ENCODE measurements around the gene FLT1. TPM values are rescaled to one million over a fixed set of nuclear protein-coding genes. Genes with fewer than 3 reads are reported as not detected.
A peak's percentile ranks its signal among the peaks of the same experiment; 100 is the strongest.

The FLT1 gene
- polyA plus RNA-seq, 3 donors = 48.6 to 60.4 (median 52.3) TPM

DNA sequence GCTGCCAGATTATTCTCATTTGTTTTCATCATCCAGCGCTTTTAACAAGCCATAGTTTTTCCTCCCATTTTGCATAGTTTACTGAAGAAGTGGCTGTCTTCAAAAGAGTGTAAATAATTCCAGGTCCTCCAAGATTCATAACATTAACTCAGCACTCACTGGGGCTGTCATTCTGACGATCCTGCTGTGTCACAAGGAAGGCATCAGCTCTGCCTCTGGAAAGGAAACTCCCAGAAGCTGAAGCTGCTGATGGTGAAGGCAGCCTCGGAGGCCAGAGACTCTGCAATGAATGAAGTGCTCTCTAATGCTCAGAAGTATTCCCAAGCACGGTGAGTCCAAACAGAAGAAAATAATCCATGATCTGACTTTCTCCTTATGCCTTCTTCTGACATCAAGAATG, 60.0 kb downstream of the FLT1 start:
- DNase-seq (ENCODE audit: low read depth in 3 of 3, low spot score in 2 of 3) = no peak

DNA sequence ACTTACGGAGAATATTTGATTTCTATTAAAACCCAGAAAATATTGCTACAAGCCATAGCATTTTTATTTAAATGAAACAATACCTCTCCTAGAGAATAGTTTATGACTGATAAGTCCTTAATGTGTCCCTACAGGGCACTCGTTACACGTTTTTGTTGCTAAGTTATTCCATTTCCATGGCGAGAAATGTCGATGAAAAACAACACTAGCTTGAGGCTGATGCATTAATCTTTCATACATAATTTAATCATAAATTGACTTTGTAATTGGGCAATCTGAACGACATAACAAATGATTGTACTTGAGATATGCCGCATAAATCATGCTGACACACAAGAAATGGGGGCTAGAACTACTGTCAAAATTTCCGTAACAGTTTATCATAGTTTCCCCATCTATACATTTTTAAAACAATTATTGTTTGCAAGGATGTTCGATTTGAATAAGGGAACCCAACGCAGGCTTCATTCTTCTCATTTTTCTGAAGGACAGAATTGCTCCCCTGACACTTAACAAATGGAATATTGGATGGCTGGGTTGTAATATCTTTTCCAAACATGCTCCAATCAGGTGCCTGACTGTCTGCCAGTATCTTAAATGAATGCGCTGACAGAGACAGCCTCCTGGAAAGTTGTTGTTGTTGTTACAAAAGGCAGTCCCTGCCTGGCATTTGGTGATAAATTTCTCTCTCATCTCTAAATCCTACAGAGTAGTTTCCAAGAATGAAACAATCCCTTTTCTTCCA, 61.9 kb downstream of the FLT1 start:
- DNase-seq (ENCODE audit: low read depth in 3 of 3, low spot score in 2 of 3) = no peak

DNA sequence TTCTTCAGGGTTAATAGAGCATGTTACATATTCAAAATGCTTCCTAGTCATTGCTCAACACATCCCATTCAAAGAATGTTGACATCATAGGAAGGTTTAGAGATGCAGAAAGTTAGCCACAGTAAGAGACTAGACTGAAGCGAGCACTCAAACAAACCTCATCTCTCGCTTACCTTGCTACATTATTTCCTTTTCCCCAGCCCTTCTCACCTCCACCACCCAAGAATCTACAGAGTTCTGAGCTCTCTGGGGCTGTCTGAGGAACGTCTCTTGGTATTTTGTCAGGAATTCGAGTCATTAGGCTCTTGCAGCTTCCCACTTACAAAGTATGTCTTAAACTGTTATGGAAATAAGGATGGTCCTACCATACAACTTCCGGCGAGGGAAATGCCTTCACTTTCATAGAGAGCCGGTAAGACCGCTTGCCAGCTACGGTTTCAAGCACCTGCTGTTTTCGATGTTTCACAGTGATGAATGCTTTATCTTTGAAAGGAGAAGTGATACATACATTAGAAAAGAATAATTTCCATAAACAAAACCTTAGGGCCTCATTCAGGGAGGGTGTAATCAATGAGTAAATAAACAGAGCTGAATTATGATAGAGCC, 65.1 kb downstream of the FLT1 start:
- DNase-seq (ENCODE audit: low read depth in 3 of 3, low spot score in 2 of 3) = no peak

DNA sequence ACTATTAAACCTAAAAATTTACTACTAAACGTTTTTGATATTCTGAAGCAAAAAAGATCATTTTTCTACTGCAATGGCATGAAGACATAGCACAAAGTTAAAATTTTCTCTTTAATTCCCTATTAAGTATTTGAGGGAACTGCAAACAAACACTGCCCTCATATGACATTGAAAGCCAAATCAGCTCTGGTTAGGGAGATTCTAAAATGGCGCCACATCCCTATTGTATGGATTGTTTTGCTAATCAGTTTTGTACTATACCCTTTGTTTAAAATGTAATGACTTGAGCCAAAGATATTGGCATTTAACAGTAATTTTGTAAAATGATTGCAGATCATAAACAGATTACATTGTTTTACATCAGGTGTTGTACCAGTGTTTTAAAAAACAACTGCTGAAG, 65.8 kb downstream of the FLT1 start:
- no peak for DNase-seq (ENCODE audit: low read depth in 3 of 3, low spot score in 2 of 3)

DNA sequence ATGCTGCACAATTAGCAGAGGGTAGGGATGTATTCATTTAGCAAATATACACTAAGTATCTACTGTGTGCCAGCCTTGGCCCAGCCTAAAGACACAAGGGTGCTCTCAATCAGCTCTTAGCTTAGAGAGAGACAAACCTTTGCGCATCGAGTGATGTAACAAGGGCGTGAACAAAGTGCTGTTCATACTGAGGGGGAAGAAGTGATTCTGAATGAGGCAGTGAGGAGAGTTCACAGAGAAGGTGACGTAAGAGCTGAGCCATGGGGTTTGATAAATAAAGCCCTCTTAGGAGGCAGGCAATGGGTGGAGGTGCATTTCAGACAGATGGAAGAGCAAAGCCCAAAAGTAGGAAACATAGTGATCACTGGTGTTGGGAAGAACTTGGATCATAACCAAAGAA, 68.5 kb downstream of the FLT1 start:
- no peak for DNase-seq (ENCODE audit: low read depth in 3 of 3, low spot score in 2 of 3)

DNA sequence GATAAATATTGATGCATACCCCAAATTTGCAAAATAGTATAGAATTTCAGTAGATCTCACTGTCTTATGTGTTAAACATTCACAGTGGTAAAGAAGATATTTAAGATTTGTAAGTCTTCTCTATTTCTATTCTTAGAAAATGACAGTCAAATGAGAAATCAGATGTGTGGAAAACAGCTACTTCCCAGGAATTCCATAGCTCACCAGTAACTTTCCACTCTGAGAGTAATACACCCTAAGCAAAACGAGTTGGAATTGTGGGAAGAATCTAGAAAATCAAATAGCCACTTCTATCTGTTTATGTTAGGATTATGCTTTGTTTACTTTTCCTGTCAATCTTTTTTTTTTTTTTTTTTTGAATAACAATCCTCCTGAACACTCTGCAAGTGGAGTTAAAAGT, 69.1 kb downstream of the FLT1 start:
- no peak for DNase-seq (ENCODE audit: low read depth in 3 of 3, low spot score in 2 of 3)

DNA sequence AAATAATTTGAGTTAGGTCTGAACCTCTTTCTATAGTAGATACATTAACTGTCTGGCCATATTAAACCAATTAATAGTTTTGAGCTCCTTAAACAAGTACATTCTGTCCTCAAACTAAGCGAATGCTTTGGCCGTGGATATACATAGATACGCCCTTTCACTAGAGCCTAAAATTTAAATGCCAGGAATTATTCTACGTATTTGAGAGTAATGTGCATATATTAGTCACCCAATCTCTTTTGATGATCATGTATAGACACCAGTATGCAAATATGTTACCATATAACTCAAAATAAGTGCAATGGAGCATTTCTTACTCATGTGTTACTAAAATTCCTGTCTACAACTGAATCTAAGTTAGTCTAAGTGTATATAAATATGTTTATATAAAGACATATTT, 70.4 kb downstream of the FLT1 start:
- no peak for DNase-seq (ENCODE audit: low read depth in 3 of 3, low spot score in 2 of 3)

DNA sequence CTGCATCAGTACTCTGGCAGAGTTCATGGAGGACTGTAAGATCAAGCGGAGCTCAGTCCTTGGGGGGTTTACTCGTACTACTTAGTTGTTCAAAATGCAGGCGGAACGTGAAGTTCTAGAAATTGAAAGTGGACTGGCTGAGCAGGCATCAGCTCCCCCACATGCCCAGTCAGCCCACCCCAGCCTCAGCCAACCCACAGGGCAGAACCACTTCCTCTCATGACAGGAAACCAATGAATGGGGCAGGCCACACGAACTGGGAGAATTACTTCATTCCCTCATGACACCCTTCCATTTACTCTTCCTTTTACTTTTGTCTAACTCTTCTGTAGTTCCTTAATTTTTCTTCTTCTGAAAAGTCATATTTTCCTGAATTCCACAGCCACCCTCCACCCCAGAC, 71.9 kb downstream of the FLT1 start:
- no peak for DNase-seq (ENCODE audit: low read depth in 3 of 3, low spot score in 2 of 3)

DNA sequence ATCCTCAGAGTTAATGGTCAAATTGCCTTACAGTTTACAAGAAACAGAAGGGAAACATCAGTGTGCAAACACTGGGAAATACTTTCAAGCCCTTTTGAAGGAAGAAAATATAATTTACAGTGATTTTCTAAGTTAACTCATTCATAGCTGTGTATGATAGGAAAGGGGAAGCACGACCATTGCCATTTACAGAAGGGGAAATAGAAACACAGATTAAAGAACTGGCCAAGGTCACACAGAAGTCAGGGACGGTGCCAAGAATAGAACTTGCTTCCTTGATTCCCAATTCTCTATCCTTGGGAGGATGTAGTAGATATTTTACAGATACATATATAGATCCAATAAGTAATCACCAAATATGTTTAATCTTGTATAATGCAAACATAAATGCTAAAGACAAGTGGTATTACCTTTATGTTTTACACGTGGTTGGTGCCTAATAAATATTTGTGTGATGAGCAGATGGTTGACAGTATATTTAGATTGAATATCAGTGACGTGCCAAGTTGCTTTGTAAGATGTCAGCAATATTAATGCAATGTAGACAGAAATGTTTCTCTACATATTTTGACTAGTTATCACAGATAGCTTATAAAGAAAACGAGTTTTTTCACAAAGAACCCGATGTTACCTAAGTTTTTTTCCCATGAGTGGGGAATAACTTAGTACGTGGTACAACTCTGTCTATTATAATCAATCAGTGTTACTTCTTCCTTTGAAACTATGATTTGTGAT, 73.1 kb downstream of the FLT1 start:
- DNase-seq (ENCODE audit: low read depth in 3 of 3, low spot score in 2 of 3) = no peak

DNA sequence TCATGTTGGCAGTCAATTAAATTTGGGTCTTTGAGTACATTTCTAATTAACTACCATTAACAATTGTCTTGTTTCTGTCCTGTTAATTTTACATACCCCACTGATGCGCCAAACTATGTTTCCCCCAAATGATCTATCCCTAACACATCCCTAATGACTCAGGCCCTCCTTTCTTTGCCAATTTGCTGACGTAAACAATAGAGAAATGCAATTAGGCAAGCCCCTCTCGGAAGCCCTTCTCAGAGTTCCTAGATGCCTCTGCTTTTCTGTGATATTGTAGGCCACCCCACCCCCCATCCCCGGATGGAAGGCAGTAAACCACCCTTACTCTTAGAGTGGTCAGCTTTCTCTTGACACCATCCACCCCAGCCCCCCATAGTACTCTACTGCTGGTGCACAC, 74.2 kb downstream of the FLT1 start:
- no peak for DNase-seq (ENCODE audit: low read depth in 3 of 3, low spot score in 2 of 3)

DNA sequence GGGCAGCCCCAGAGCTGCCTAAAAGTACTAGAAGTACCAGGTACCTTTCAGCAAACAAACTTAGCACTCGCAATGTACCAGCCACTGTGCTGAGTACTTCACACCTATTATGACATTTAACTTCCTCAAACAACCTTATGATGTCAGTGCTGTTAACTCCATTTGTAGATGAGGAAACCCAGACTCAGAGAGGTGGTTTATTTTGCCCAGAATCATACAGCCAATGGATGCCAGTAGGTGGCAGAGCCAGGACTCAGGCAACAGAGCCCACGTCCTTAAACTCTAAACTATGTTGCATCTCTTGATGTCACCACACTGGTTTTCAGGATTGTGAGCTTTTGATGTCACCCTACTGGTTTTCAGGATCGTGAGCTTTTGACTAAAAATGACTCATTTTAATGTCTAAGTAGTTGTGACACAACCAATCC, 78.9 kb downstream of the FLT1 start:
- no peak for DNase-seq (ENCODE audit: low read depth in 3 of 3, low spot score in 2 of 3)

DNA sequence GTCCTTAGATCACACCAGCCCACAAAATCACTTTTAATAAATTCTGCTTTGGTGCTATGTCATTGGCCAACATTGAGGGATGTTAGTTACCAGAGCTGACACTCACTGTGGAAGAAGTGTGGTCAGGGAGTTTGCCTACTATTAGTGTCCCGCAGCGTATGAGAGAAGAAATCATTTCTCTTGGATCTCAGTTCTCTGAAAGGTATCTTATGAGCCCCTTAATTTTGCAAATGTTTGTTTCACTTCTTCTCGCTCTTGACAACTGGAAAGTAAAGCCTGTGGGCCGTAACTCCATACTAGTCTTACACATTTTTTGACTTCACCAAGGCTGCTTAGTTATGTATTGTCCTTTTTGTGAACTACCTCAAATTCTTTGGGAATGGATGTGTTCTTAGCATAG, 80.9 kb downstream of the FLT1 start:
- no peak for DNase-seq (ENCODE audit: low read depth in 3 of 3, low spot score in 2 of 3)

DNA sequence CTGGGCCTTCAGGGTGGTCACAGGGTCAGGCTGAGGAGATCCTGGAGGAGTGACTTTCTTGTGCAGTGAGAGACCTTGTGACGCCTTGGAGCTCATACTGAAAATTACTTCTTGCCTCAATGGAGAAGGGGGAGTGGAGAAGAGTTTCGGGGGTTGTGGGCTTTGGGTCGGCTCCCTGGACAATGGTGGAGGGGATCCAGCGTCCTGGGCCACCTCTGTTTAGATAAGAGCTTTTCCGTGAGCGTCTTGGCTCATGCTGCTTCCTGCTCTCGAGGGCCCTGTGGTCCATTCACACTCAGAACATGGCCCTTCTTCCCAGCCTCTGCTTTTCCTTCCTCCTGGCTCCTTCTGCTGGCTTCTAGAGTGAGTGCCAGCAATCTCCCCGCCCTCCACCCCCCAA, 81.9 kb downstream of the FLT1 start:
- DNase-seq (ENCODE audit: low read depth in 3 of 3, low spot score in 2 of 3) = no peak

DNA sequence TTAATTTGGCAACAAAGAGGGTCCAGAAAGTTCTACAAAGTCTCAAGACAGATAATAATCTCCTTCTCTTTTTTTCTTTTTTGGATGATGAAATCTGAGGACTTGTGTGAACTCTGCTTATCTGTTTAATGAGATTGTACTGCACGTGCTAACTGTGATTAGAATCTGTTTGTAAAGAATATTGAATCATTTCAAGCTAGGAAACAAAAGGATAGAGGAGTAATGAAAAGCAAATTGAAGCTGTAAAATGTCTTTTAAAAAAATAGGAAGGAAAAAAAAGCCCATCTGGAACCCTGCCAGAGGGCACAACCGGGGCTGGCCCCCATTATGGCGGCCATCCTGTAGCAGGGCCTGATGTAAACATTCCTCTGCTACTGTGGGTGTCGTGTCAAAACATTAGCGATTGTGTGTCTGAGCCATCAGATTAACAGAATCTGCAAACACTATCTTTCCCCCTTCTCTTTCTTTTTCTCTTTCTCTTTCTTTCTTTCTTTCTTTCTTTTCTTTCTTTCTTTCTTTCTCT, 83.0 kb downstream of the FLT1 start:
- no peak for DNase-seq (ENCODE audit: low read depth in 3 of 3, low spot score in 2 of 3)

DNA sequence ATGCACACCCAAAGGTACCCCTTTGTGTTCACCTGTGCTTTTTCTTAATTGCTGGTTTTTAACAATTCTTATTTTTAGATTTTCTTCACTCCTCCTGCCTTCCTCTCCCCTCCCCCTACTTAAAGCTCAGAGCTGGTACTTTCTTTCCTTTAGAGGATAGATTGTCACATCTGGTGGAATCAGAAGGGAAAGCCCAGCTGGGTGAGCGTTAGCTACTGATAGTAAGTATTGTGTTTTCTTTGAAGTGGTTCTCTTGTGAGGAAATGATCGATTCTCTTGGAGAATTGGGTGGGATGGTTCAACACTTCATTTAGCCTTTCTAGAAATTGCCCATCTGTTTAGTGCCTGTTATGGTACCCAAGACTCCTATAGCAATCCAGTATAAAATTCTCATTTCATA, 84.8 kb downstream of the FLT1 start:
- DNase-seq (ENCODE audit: low read depth in 3 of 3, low spot score in 2 of 3) = no peak

DNA sequence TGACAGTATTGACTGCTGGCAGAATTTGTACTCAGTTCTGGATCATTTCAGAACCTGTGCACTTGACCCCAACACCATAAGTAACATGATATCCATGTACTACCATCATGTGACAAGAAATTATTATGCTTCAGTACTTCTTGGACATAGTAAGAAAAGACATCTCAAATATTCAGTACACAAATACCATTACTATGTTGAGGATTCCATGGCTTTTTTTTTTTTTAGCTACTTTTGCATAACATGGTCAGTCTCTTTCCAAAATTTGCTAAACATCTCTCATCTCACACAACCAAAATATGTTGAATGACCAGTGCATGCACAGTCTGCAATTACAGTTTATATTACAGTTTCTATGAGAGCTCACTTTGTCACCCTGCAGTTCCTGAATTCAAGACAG, 85.3 kb downstream of the FLT1 start:
- no peak for DNase-seq (ENCODE audit: low read depth in 3 of 3, low spot score in 2 of 3)

DNA sequence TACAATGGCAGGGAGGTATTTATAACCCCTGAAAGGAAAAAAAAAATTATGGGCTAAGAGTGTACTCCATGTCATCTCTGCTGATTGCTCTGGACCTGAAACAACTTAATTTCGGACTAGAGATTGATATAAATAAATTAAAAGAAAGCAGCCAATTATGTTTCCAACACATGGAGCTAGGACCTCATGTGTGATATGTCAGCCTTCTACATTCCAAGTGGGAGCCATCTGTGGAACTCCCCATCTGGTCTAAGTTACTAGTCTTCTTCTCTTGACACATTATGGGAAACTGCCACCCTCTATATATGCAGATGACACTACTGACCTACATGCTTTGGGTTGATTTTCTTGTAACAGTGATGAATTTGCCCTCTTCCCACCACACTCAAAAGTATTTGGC, 86.1 kb downstream of the FLT1 start:
- no peak for DNase-seq (ENCODE audit: low read depth in 3 of 3, low spot score in 2 of 3)

DNA sequence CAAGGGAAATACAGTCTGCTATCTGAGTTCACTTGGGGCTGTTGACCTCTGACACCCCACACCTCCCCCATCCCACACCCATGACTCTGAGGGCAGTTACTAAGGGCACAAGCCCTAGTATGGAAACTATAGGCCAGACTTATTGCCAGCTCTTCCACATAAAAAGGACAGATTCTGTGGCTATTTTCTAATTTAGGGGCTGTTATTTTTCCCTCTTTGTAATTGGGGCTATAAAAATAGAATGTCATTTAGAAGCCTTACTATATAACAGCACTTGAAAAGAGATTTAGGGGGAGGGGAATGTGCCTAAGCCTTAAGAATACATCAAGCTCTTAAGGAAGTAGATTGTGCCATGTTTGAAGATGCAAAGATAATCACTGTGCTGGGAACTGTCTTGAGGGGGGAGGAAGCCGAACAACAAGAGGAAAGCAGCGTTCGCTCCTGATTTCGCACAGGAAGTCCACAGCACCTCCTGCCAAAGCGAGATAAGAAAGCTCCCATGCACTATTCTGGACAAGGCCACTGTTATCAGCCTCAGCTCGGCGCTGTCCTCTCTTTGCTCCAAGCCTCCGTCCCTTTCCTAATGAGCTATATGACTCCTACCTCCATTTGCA, 86.6 kb downstream of the FLT1 start:
- peak in 1 of 3 donors; percentile 7 for DNase-seq (ENCODE audit: low read depth in 3 of 3, low spot score in 2 of 3)

DNA sequence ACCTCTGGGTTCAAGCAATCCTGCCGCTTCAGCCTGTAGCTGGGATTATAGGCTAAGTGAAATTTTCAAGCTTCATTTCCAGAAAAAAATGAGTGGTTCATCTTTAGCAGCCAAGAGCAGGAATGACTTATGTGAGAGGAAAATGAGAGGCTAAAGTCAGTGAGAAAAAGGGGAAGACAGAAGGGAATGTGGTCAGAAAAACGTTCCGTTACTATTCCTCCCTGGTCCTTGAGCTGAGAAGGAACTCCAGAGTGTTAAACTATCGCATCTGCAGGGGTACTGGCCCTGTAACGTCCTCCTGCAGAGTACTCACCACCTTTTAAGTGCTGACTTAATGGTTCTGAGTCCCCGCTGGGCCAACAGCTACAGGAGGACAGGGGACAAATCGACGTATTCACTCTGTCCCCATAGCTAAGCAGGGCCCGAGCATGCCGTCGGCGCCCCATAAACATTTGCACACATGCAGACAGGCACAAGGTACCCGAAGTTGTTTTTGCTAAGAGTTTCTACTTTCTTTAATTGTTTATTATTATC, 88.1 kb downstream of the FLT1 start:
- DNase-seq (ENCODE audit: low read depth in 3 of 3, low spot score in 2 of 3) = no peak

DNA sequence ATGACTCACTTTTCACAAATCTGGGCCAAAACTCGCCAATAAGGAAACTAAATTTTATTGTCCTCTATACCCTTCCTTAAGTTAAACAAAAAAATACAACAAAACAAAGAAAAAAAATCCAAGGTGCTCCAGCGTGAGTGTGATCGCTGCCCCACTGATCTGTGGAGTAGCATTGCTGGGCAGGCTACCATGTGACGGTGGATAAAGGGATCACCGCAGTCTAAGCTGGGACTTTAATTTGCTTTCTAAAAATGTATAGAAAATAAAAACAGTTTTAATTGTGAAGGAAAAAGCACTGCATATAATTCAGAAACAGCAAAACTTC, 92.9 kb downstream of the FLT1 start:
- DNase-seq (ENCODE audit: low read depth in 3 of 3, low spot score in 2 of 3) = no peak

All from right renal cortex interstitium (tissue), 3 donors.